ENCODE measurements around the gene CRK.
A peak's percentile ranks its signal among the peaks of the same experiment; 100 is the strongest.

Gene CRK

DNA sequence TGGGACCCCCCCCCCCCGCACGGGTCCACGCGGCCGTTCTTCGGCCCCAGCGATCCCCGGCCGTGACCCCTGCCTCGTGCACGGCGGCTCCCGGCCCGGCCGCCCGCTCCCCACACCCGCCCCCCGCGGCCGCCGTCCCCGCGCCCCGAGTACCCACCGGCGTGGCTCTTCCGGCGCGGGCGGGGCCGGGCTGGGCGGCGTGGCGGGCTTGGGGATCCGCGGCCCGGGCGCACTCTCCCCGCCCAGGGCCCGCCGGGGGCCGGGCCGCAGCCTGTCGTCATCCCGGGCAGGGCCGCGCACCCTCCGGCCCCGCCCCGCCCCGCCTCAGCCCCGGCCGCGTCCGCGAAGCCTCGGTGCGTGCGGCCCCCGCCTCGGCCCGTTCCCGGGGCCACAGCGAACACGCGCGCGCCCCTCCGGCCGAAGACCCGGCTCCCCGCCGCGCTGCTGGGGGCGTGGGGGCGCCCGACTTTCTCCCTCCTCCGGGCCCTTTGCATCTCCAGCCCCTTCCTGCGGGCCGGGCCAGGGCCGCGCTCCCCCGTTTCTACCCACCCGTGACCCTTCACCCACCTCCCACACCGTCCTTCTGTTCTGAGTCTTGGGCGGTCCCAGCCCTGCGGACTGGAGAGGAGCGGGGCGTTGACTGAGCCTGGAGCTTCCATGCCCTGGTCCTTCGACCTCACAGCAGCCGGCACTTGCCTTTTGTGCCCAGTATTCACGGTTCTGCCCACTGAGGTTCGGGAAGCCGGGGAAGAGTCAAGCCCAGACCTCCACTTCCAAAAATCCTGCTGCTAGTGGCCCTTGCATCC is 35.6 kb upstream of the CRK start:
- no peak for TF ChIP-seq CTCF (conservative IDR thresholded peaks at IDR 0.05; ENCODE audit: low read depth, low read length)
- peak; percentile 35 for DNase-seq (ENCODE audit: low read depth)
- peak overlapping the region; percentile 72 for H3K4me3 ChIP-seq (ENCODE audit: low read depth, low read length)

GRCh38 chr17:1490643-1491442 is 34.8 kb upstream of the CRK start:
- H3K4me3 ChIP-seq (ENCODE audit: low read depth, low read length): peak overlapping the region; percentile 72
- no peak for DNase-seq (ENCODE audit: low read depth)
- no peak for TF ChIP-seq CTCF (conservative IDR thresholded peaks at IDR 0.05; ENCODE audit: low read depth, low read length)

- no peak for DNase-seq (ENCODE audit: low read depth)
- H3K4me3 ChIP-seq (ENCODE audit: low read depth, low read length): peak overlapping the region; percentile 62
- TF ChIP-seq CTCF (conservative IDR thresholded peaks at IDR 0.05; ENCODE audit: low read depth, low read length): no peak
These were observed 32.8 kb upstream of the CRK start for GRCh38 chr17:1488826-1489270.

DNA sequence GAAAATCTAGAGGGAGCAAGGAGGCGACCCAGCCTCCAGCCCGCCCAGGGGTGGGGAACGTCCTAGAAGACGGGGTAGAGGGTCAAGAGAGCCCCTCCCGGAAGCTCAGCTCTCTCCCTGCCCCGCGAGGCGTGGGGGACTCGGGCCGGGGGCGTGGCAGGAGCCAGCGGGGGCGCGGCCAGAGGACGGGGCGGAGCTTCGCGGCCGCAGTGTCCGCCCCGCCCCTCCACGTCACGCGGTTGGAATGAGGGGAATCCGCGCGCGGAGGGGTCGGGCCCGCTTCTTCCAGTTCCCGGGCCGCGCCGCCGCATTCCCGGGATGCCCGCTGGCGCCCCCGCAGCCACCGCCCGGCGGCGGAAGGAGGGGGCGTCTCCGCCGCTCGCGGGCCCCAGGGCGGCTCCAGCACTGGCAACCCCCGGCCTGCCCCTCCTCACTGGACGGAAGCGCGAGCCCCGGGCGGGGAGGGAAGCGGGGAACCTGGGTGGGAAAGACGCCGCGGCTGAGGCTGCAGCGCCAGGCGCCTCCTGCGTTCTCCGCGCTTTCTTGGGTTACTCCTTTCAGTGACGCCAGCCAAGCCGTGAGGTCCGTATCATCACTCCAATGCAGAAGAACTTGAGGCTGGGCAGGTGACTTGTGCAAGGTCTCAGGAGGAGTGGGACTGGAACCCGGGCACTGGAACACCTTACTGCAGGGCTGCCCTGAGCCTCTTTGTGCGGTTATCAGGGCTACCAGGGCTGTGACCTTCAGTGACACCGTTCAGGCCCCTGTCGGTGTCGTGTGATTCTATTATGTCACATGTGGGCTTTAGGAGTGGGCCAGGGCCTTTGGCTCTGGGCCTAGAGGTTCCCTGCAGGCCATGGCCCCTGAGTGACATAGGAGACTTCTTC is 32.1 kb upstream of the CRK start:
- TF ChIP-seq CTCF (conservative IDR thresholded peaks at IDR 0.05; ENCODE audit: low read depth, low read length): no peak
- peak; percentile 87 for DNase-seq (ENCODE audit: low read depth)
- H3K4me3 ChIP-seq (ENCODE audit: low read depth, low read length): peak overlapping the region; percentile 62

DNA sequence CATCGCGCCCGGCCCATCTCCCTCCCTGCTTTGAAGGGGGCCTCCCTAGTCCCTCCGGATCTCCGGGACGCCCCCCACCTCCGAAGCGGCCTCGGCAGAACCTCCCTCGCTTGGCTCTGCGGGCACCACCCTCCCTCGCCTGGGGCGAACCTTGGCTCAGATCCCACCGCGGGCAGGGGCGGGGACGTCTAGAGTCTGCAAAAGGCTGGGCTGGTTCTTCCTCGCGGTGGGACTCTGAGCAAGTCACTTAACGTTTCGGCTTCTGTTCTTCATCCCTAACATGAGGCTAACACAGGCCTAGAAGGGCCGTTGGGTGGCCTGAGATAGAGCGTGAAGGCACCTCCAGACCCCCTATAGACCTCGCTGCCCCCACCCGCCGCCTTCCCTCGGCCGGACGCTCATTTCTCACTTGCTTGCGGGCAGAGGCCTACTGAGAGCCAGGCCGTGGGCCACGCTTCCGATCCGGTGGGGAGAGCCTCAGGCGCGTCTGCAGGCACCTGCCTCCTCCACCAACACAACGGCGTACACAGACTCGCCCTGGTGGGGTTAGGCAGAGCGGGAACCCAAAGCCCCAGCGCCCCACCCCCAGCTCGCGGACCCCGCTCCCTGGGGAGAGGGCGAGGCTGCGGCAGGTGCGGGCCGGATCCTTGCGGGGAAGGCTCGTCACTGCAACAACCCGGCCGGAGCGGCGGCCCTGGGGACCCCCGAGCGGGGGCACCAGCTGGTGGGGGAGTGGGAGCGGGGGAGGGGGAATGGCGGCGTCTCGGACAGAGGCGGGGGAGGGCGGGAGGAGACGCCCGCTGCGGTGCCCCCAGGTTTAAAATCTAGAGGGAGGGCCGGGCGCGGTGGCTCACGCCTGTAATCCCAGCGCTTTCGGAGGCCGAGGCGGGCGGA is 31.0 kb upstream of the CRK start:
- H3K4me3 ChIP-seq (ENCODE audit: low read depth, low read length): peak overlapping the region; percentile 17
- TF ChIP-seq CTCF (conservative IDR thresholded peaks at IDR 0.05; ENCODE audit: low read depth, low read length): no peak
- peak; percentile 40 for DNase-seq (ENCODE audit: low read depth)

Measured in choroid plexus epithelial cell (primary cell).